HG03103 (cell line): ENCODE results near the gene APBA3.

ENCODE experiments used
- ATAC-seq: cut with Tn5 transposase; IDR thresholded peaks from one replicate; pipeline ENCODE4 v1.9.1; 2021; ENCODE audit warnings: low read depth; ENCODE audit not compliant: unreplicated experiment

APBA3 gene, protein sequence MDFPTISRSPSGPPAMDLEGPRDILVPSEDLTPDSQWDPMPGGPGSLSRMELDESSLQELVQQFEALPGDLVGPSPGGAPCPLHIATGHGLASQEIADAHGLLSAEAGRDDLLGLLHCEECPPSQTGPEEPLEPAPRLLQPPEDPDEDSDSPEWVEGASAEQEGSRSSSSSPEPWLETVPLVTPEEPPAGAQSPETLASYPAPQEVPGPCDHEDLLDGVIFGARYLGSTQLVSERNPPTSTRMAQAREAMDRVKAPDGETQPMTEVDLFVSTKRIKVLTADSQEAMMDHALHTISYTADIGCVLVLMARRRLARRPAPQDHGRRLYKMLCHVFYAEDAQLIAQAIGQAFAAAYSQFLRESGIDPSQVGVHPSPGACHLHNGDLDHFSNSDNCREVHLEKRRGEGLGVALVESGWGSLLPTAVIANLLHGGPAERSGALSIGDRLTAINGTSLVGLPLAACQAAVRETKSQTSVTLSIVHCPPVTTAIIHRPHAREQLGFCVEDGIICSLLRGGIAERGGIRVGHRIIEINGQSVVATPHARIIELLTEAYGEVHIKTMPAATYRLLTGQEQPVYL

GRCh38 chr19:3761382-3762129, at the start of gene APBA3:
Gene APBA3 (minus strand): TSS chr19:3761692. CDS start chr19:3760264, 1,428 bp downstream.
- ATAC-seq, result no peak

- ATAC-seq, result no peak
These were observed 49.3 kb upstream of the APBA3 start for GRCh38 chr19:3810708-3811355.

DNA sequence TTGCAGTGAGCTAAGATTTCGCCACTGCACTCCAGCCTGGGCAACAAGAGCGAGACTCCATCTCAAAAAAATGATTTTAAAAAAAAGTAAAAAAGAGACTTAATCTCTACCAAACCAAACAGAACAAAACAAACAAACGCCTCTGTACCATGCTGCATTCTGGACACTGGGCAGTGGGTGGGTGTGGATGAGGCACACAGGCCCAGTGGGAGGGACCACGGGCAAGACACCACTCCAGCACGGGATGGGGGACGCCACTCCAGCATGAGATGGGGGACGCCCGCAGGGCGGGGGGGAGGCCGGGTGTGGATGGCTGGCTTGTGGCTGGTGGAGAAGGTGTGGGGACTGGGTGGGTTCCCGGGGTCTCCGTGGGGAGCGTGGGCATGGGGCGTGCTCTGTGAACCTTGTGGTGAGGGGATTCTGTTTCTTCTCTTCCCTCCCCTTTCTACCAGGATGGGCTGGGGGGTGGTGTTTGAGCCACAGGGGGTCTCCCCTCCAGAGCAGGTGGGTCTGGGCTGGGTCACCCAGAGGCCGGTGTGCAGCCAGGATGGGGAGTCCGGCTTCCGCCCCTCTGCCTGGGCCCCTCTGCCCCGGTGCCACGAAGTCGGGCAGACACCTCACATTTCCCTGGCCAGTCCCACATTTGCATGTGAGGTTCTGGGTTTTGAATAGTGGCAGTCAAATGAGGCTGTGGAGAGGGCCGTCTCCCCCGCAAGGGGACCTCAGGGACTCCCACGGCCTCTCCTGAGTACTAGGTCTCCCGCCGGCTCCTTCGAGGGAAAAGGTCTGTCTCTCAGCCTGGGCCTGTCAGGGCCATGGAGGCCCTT, 48.6 kb upstream of the APBA3 start:
- ATAC-seq, result no peak

GRCh38 chr19:3808420-3809143, 47.1 kb upstream of the APBA3 start:
- no peak for ATAC-seq

- no peak for ATAC-seq
These were observed 46.3 kb upstream of the APBA3 start for GRCh38 chr19:3807574-3808354.

GRCh38 chr19:3807131-3807480, 45.6 kb upstream of the APBA3 start:
- ATAC-seq, result no peak

DNA sequence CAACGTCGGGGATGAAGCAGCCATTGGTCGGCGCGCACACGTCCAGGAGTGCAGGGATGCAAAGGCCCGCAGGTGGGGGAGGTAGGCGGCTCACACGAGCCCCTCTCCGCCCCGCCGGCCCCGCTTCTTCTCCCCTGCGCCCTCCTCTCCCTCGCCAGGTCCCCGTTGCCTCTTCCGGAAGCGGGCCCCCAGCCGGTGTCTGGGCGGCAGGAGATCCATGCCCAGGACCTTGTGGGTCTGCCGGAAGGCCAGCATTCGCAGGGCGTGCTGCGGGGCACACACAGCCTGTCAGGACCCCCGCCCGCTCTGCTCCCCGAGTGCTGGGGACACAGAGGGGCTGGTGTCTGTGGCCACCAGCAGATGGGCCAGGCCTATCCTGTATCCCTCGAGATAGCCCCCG, 44.4 kb upstream of the APBA3 start:
- ATAC-seq, result no peak

DNA sequence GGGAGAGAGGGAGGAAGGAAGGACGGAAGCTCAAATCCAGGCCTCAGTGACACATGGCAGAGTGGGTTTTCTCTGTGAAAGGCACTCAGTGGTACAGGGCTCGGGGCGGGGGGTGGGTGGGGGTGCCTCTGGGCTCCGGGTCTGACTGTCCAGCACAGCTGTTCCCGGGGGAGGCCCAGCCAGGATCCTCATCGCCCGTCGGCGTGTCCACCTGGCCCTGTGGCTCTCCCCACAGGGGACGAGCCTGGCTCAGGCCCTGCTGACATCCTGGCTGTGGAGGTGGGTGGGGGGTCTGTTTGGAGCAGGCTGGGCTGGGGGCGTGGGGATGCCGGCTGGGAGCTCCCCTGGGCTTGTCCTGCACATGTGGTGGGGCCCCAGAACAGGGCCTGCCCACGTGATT, 42.9 kb upstream of the APBA3 start:
- ATAC-seq, result no peak

DNA sequence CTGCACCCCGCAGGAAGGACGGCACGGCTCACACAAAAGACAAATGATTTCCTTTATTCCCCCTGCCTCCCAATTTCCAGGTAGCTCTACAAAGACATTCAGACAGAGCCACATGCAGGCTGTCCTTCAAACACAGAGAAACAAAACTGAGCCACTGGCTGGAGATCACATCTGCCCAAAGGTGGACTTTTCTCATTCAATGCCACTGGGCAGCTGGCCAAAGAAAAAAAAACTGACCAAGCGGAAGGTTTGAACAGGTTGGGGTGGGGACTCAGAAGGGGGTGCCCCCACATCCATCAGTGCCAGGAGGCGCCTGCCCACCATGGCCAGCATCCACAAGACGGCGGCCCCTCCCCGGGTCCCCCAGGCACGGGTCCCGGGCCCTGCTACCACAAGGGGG, 42.5 kb upstream of the APBA3 start:
- ATAC-seq, result no peak

- no peak for ATAC-seq
These were observed 41.8 kb upstream of the APBA3 start for GRCh38 chr19:3803114-3803888.

- ATAC-seq, result no peak
These were observed 40.1 kb upstream of the APBA3 start for GRCh38 chr19:3801412-3802096.

DNA sequence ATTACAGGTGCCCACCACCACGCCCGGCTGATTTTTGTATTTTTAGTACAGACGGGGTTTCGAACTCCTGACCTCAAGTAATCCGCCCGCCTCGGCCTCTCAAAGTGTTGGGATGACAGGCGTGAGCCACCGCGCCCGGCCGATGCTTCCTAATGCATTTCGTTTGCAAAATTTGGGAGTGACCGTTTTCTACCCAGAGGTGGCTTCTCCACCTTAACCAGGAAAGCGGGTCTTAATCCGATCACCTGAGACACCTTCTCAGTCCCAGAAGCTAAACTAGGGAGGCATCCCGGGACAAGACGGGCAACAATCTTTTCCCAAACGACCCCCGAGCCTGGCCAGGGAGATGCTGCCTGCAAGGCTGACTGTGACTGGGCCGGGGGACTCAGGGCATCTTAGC, 39.5 kb upstream of the APBA3 start:
- no peak for ATAC-seq

- ATAC-seq, result no peak
These were observed 36.6 kb upstream of the APBA3 start for GRCh38 chr19:3798137-3798536.

- no peak for ATAC-seq
These were observed 34.9 kb upstream of the APBA3 start for GRCh38 chr19:3796358-3796757.

DNA sequence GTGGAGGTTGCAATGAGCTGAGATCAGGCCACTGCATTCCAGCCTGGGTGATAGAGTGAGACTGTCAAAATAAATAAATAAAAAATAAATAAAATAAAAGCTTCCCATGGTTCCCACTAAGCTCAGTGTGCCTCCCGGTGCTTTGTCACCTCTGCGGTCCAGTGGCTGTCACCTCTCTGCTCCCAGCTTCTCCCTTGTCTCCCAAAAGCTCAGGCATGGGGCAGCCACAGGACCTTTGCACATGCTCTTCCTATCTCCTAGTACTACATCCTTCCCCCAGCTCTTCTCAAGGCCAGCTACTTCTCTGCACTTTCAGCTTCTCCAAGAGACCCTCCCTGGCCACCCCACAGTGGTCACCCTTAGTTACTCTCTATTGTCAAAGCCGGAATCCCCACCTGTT, 32.3 kb upstream of the APBA3 start:
- no peak for ATAC-seq

DNA sequence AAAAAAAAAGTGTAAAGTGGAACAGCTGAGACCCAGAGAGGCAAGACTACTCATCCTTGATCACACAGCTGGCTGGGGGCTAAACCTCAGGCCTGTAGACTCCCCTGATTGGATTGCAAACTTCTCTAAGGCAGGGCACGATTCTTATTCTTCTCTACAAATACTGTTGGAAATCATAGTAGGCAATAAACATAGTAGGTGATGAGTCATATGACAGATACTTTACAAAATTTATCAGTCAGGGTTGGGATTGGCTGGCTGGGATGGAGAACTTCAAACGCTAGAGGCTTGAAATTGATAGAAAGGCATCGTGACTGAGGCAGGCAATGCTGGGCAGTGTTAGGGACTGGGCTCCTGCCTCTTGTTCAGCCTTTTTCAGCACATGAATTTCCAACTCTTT, 30.6 kb upstream of the APBA3 start:
- no peak for ATAC-seq

- no peak for ATAC-seq
These were observed 29.4 kb upstream of the APBA3 start for GRCh38 chr19:3790941-3791340.
